Effector memory CD4-positive, alpha-beta T cell (primary cell): ENCODE data around the gene SORCS3.

Source experiments
- DNase-seq, 3 donors: peaks; one replicate each; pipeline ENCODE4 v3.0.0-alpha.2; 2020
- H3K27ac ChIP-seq: 2 replicates; pipeline ENCODE4 v1.7.0; 2013; ENCODE audit warnings: mild to moderate bottlenecking, low read length, moderate library complexity; ENCODE audit not compliant: insufficient read depth, poor library complexity, severe bottlenecking
- H3K27me3 ChIP-seq: replicated peaks from 2 replicates; pipeline ENCODE4 v1.7.0; 2013; ENCODE audit warnings: mild to moderate bottlenecking, low read length; ENCODE audit not compliant: insufficient read depth, control insufficient read depth, poor library complexity, severe bottlenecking
- H3K36me3 ChIP-seq: 2 replicates; pipeline ENCODE4 v1.7.0; 2013; ENCODE audit warnings: mild to moderate bottlenecking, low read length, moderate library complexity; ENCODE audit not compliant: control insufficient read depth, insufficient read depth
- H3K4me1 ChIP-seq: 2 replicates; pipeline ENCODE4 v1.7.0; 2013; ENCODE audit warnings: low read length, mild to moderate bottlenecking; ENCODE audit not compliant: control insufficient read depth, insufficient read depth, poor library complexity, severe bottlenecking
- H3K4me3 ChIP-seq: 2 replicates; pipeline ENCODE4 v1.7.0; 2013; ENCODE audit warnings: low read length, low read depth, mild to moderate bottlenecking; ENCODE audit not compliant: insufficient read depth, poor library complexity, severe bottlenecking
- H3K9me3 ChIP-seq: 2 replicates; pipeline ENCODE4 v1.7.0; 2013; ENCODE audit warnings: mild to moderate bottlenecking, low read length, moderate library complexity; ENCODE audit not compliant: control insufficient read depth

Gene SORCS3

DNA sequence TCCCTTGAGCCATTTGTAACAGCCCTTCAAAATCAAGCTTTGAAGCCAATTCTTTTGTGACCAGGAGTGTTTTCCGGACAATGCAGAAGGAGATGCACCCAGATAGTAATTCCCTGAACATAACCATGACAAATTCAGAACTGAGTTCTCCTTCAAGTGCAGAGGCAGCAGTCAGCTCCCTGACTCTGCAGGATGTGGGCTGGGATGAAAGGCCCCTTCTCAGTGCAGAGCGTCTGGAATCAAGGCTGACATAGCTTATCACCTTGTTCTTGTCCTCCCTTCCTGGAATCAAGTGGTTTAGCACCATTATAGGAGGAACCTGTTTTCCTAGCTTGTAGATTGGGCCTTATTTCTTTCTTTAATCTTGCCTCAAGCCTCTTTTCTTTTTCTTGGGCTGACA lies 143.4 kb downstream of the SORCS3 start:
- Histone ChIP-seq H3K4me3 (no peak overlapping the region), H3K36me3 (no peaks in the 10 kb centered on the region), H3K27ac (no peak overlapping the region), H3K4me1 (no peaks in the 10 kb centered on the region), H3K9me3 (no peaks in the 10 kb centered on the region), H3K27me3 (no peaks in the 10 kb centered on the region)
- DNase-seq, result no peak

DNA sequence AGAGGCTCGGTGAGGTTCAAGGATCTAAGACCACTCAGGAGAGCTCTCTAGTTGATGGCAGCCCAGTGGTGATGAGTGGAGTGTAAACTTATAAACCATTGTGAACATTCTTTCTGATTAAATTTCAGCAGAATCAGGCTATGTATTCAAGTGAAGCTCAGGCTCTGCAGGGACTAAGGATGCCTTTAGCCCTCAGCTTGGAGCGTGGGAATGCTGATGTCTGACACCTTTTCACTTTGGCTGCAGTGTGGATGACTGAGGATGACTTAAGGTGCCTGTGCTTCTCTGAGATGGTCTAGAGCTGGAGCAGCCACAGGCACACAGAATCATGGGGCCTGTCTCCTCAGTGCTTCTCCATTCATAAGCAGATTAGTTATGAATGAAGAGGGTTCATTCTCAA lies 150.4 kb downstream of the SORCS3 start:
- H3K4me3 ChIP-seq, result no peak overlapping the region
- H3K9me3 ChIP-seq, result no peaks in the 10 kb centered on the region
- no peaks in the 10 kb centered on the region for H3K4me1 ChIP-seq
- H3K27me3 ChIP-seq, result no peaks in the 10 kb centered on the region
- no peaks in the 10 kb centered on the region for H3K36me3 ChIP-seq
- no peak for DNase-seq
- no peak overlapping the region for H3K27ac ChIP-seq

DNA sequence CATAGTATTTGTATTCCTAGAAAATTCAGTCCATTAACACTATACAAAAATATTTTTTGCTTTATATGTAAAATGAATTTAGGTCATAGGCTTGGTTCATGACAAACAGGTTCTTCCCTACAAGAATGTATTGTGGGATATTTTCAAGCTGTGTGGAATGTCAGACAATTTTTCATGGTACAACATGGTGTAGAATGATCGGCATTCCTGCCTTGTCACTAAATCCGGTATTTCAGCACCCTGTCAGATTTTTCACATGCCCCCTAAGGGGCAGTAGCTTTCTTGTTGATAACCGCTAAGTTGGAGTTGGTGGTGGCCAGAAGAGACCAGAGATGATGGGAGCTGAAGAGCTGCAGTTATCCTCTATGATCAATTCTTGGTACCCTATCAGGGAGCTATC lies 154.3 kb downstream of the SORCS3 start:
- Histone ChIP-seq H3K4me1 (no peaks in the 10 kb centered on the region), H3K36me3 (no peaks in the 10 kb centered on the region), H3K4me3 (no peak overlapping the region)

DNA sequence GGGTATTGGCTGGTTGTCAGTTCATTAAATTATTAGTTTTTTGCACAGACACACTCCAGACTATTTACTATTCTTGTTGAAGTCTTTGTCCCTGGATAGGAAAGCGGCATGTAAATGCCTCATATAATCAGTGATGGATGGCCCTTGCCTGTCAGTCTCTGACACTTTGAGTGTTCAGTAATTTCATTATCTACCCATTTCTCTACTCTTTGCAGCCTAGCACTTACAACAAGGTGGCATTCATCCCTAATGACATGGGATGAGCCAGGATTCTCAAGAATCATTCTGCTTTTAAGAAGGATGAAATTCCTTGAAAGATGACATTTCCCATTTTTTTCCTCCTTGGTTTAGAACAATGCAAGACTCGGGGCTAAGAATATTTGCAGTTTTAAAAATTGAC lies 155.7 kb downstream of the SORCS3 start:
- Histone ChIP-seq H3K36me3 (no peaks in the 10 kb centered on the region), H3K4me3 (no peak overlapping the region), H3K27ac (no peak overlapping the region), H3K9me3 (no peaks in the 10 kb centered on the region), H3K27me3 (no peaks in the 10 kb centered on the region), H3K4me1 (no peaks in the 10 kb centered on the region)
- no peak for DNase-seq

More for the DNA sequence above, 154.3 kb downstream of the SORCS3 start:
- no peak for DNase-seq
- Histone ChIP-seq H3K27ac (no peak overlapping the region), H3K9me3 (no peaks in the 10 kb centered on the region), H3K27me3 (no peaks in the 10 kb centered on the region)

DNA sequence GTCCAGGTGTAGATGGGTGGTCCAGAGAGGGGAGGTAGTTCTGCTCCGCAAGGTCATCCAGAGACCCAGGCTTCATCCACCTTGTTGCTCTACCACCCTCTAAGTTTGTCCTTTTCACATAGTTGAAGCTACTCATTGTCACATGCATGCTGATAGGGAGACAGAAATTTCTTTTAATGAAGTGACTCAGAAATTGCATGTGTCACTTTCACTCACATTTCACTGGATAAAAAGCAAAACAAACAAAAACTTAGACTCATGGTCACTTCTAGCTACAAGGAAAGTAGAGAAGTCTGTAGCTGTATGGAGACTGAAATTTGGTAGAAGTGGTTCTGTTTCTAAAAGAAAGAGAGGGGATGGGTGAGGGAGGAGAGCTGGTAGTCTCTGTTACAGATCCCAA lies 161.9 kb downstream of the SORCS3 start:
- Histone ChIP-seq H3K27ac (no peak overlapping the region), H3K4me1 (no peaks in the 10 kb centered on the region), H3K9me3 (no peaks in the 10 kb centered on the region), H3K4me3 (no peak overlapping the region), H3K27me3 (no peaks in the 10 kb centered on the region), H3K36me3 (no peaks in the 10 kb centered on the region)
- DNase-seq, result no peak

DNA sequence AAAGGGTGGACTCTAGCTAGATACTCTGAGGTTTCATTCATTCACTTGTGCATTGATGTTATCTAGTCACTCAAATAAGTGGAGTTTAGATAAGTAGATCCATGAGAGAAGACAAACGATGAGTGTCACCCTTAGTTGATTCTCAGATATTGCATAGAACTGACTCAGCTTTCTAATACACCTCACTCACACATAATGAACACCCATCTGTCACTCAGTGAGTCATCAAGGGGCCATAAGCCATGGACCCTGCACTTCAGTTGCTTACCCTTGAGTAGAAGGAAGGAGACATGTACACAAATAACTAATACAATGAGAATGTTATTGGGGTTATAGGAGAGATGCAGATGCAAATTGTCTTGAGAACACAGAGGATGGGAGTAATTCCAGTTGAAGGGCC lies 163.8 kb downstream of the SORCS3 start:
- no peak overlapping the region for H3K4me3 ChIP-seq
- H3K27ac ChIP-seq, result no peak overlapping the region
- no peak for DNase-seq

DNA sequence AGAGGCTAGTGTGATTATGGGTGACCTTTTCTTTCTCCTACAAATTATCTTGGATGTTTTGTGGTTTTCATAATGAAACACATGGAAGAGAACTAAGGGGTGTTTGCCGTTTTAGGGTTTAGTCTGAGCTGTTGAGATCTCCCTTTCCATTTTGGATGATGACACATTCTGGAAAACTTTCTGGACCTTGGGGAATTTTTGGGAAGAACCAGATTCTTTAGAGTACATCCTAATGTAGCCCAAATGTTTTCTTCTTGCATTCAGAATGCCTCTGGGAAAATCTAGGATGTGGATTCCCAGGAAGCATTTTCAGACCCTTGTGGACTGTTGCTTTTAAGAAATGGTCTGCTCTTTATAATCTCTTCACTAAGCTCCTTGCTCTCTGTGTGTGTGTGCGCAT lies 165.7 kb downstream of the SORCS3 start:
- no peak for DNase-seq
- no peaks in the 10 kb centered on the region for H3K36me3 ChIP-seq

More for the DNA sequence above, 163.8 kb downstream of the SORCS3 start:
- Histone ChIP-seq H3K36me3 (no peaks in the 10 kb centered on the region), H3K4me1 (no peaks in the 10 kb centered on the region), H3K27me3 (no peaks in the 10 kb centered on the region), H3K9me3 (no peaks in the 10 kb centered on the region)

DNA sequence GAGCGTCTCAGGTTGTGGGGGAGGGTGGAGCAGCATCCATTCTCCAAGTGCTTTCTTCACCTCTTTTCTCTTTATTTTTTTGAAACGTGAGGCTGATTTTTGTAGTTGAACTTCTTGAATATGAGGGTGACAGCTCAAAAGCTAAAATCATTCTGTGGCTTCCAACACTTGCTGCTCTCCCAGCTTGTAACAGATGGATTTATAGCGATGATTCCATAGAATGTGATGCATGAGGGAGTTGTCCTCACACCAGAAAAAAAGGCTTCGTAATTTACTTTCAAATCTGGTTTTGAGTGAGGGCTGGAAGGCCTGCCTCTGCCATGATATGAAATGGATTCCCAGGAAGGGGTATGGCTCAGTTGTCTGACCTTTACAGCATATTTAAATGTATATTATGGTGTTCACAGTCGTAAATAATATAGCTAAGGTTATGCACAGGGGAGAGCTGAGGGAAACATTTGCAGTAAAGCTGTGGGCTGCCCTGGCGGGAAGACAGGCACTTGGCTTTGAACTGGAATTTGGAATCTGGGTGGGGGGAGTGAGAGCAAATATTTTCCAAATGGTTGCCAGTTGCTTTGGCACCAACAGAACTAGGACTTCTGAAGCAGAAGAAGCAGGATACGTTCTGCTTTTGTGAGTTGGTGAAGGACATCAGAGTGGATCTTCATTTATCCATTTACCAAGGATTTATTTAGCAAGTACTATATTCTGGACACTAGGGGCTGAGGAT lies 166.7 kb downstream of the SORCS3 start:
- no peaks in the 10 kb centered on the region for H3K9me3 ChIP-seq
- no peak overlapping the region for H3K4me3 ChIP-seq

More for the DNA sequence above, 165.7 kb downstream of the SORCS3 start:
- H3K4me3 ChIP-seq, result no peak overlapping the region
- H3K9me3 ChIP-seq, result no peaks in the 10 kb centered on the region
- H3K27me3 ChIP-seq, result no peaks in the 10 kb centered on the region
- no peaks in the 10 kb centered on the region for H3K4me1 ChIP-seq
- no peak overlapping the region for H3K27ac ChIP-seq

DNA sequence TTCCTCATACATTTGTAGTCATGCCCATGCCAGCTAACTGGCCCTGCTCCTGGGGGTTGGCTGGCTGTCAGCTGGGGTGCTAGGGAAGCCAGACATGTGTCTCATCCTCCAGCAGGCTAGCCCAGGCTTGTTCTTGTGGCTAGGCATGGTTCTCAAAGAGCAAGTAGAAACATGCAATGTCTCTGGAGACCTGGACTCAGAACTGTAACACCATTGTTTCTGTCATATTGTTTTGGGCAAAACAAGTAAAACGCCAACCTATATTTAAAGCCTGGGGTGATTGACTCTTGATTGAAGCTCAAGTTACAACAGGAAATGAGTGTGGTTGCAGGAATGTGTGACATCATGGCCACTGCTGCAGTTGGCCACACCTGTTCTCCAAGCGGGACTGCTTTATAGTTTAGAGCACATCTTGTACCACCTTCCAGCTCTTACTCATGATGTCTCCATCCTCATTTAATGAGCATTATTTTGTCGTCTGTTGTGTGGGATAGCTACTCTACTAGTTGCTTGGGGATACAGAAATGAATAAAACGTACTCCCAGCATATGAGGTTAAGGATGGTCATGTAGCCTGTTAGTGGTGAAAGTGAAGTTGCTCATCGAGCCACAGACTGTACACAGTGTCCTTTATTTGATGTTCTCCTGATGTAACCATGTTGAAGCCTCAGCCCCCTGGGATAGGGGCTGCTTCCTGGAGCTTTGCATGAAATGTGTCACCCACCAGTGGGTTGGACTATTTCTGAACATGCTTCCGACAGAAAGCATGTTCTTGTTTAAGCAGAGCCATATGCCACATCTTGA lies 168.4 kb downstream of the SORCS3 start:
- H3K27ac ChIP-seq, result no peak overlapping the region
- no peaks in the 10 kb centered on the region for H3K4me1 ChIP-seq
- H3K36me3 ChIP-seq, result no peaks in the 10 kb centered on the region
- DNase-seq, result no peak
- H3K9me3 ChIP-seq, result no peaks in the 10 kb centered on the region
- H3K4me3 ChIP-seq, result no peak overlapping the region
- H3K27me3 ChIP-seq, result no peaks in the 10 kb centered on the region

More for the DNA sequence above, 166.7 kb downstream of the SORCS3 start:
- Histone ChIP-seq H3K4me1 (no peaks in the 10 kb centered on the region), H3K36me3 (no peaks in the 10 kb centered on the region), H3K27ac (no peak overlapping the region), H3K27me3 (no peaks in the 10 kb centered on the region)
- DNase-seq, result no peak

DNA sequence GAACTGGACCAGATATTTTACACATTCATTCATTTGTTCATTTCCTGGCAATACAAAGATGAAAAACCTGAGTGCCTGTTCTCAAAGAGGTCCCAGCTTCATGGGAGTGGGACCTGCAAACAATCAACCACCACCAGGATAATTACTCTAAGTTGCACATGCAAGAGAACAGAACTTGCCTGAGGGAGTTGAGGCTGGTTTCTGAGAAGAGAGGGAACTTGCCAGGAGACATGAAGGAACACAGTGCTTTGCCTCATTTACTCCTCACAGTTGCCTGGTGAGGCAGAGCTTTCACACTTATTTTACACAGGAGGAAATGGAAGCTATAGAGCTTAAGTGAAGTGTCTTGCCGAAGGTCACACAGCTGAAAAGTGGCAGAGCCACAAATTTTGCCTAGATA lies 170.1 kb downstream of the SORCS3 start:
- no peaks in the 10 kb centered on the region for H3K27me3 ChIP-seq
- no peak overlapping the region for H3K27ac ChIP-seq
- no peaks in the 10 kb centered on the region for H3K36me3 ChIP-seq
- DNase-seq, result no peak
- no peaks in the 10 kb centered on the region for H3K9me3 ChIP-seq
- no peaks in the 10 kb centered on the region for H3K4me1 ChIP-seq
- no peak overlapping the region for H3K4me3 ChIP-seq
